ENCODE results near the gene ZNF189.

ZNF189 gene

DNA sequence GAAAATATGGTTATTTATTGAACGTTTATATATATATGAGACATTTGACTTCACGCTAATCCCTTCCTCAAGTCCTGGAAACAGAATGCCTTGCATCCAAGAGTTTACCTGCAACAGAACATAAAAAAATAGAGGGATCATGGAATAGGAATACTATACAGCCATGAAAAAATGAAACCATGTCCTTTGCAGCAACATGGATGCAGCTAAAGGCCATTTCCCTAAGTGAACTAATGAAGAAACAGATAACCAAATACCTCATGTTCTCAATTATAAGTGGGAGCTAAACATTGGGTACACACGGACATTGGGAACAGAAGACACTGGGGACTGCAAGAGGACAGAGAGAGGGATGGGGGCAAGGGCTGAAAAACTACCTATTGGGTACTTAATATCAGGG, 26.8 kb upstream of the ZNF189 start:
- Histone ChIP-seq H3K9me3 (no peaks in the 10 kb centered on the region), H3K27ac (no peak overlapping the region), H3K36me3 (no peaks in the 10 kb centered on the region), H3K4me1 (no peaks in the 10 kb centered on the region), H3K27me3 (no peaks in the 10 kb centered on the region), H3K4me3 (no peak overlapping the region)
- TF ChIP-seq, protein P1, sequence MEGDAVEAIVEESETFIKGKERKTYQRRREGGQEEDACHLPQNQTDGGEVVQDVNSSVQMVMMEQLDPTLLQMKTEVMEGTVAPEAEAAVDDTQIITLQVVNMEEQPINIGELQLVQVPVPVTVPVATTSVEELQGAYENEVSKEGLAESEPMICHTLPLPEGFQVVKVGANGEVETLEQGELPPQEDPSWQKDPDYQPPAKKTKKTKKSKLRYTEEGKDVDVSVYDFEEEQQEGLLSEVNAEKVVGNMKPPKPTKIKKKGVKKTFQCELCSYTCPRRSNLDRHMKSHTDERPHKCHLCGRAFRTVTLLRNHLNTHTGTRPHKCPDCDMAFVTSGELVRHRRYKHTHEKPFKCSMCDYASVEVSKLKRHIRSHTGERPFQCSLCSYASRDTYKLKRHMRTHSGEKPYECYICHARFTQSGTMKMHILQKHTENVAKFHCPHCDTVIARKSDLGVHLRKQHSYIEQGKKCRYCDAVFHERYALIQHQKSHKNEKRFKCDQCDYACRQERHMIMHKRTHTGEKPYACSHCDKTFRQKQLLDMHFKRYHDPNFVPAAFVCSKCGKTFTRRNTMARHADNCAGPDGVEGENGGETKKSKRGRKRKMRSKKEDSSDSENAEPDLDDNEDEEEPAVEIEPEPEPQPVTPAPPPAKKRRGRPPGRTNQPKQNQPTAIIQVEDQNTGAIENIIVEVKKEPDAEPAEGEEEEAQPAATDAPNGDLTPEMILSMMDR (IDR thresholded peaks at IDR 0.05) = no peak
- DNase-seq = no peak
- intact Hi-C loops (cut with DNase I; ENCODE audit: low total_unique reads) = no loop called here

DNA sequence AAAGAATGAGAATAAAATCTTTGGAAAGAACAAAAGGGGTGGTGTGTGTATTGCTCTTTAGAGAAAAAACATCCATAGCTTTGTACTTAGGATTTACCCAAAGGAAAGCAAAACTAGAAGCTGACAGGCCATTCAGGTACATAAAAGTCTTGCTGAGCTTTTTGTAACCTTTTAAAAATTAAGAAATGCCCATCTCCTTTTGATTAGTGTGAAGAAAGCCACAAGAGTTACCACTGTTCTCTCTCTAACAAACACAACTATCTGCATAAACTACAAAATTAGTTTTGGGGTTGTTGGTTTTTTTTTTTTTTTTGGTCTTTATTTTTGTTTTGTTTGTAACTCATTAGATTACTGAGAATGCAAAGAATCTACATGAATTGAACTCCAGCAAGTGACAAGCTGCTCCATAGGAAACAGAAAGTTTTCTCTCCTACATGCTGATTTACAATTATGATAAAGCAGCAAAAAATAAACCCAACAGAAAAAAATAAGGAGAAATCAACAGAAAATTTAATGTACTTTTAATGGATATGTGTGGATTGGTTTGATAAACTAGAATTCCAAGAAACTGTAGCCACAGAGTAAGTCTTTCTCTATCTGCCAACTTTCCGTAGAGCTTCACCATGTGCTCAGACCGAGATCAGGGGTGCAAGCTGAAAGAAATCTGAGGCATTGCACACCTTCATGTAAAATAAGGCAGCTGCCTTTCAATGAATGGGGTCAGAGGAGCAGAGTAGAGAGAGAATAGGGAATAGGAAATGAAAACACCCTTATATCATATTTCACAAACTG, 26.1 kb upstream of the ZNF189 start:
- Histone ChIP-seq H3K4me3 (no peak overlapping the region), H3K4me1 (no peaks in the 10 kb centered on the region), H3K9me3 (no peaks in the 10 kb centered on the region), H3K27me3 (no peaks in the 10 kb centered on the region), H3K36me3 (no peaks in the 10 kb centered on the region), H3K27ac (no peak overlapping the region)
- no peak for DNase-seq
- TF ChIP-seq, protein P1 (IDR thresholded peaks at IDR 0.05) = no peak
- intact Hi-C loops (cut with DNase I; ENCODE audit: low total_unique reads) = no loop called here

DNA sequence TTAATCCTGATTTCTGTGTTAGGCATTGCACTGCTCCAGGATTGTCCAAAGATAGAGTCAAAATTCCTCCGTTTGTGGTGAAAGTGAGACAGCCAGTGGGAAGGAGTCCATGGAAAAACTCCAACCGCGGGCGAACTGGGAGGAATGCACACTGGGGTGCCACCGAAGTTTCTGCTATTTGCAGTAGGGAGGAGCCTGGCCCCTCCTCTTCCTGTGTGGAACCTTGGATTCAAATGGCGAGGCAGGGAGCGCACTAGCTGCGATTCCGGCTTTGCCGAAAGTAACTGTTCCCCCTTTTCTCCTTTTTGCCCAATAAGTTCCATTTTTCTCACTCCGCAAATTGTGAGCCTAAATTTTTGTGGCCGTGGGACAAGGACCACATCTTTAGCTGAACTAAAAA, 23.1 kb upstream of the ZNF189 start:
- Histone ChIP-seq H3K36me3 (no peaks in the 10 kb centered on the region), H3K27me3 (no peaks in the 10 kb centered on the region), H3K9me3 (no peaks in the 10 kb centered on the region), H3K4me3 (peak overlapping the region; percentile 25 to 43), H3K27ac (peak overlapping the region; percentile 28 to 41), H3K4me1 (no peaks in the 10 kb centered on the region)
- TF ChIP-seq, protein P1 (IDR thresholded peaks at IDR 0.05) = no peak
- intact Hi-C loops (cut with DNase I; ENCODE audit: low total_unique reads) = no loop called here
- DNase-seq = no peak

DNA sequence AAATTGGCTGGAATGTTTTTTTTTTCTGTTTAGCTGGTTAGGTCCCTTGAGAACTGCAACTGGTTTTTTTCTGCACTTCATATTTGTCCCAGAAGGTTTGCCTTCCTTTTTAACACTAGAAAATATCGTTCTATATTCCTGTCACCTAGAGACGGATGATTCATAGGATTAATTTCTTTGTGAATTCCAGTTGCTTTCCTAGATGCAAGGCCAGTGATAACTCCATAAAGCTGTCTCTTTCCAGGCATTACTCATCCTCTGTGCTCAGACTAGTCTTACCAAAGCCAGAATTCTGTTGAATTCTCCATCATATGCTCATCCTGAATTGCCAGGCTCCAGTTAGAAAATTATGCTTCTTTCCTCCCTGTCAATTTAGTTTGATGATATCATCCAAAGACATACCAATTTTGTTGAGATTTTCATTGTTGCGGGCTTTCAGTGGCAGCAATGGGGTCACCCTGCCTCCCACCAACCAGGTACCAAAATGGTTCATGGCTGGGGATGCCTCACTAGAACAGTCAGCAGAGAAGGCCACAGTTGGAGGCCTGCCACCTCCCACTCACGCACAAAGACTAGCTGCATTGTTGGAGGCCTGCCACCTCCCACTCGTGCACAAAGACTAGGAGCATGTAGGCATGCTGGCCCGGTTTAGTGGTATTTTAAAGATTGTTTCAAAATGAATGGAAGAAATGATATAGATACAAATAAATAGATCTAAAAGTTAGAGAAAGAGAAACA, 22.4 kb upstream of the ZNF189 start:
- peak overlapping the region; percentile 25 to 43 for H3K4me3 ChIP-seq
- H3K27ac ChIP-seq = peak overlapping the region; percentile 28 to 41
- H3K4me1 ChIP-seq = no peaks in the 10 kb centered on the region
- DNase-seq = no peak
- H3K9me3 ChIP-seq = no peaks in the 10 kb centered on the region
- TF ChIP-seq, protein P1 (IDR thresholded peaks at IDR 0.05) = no peak
- H3K36me3 ChIP-seq = no peaks in the 10 kb centered on the region
- no peaks in the 10 kb centered on the region for H3K27me3 ChIP-seq
- intact Hi-C loops (cut with DNase I; ENCODE audit: low total_unique reads) = no loop called here

DNA sequence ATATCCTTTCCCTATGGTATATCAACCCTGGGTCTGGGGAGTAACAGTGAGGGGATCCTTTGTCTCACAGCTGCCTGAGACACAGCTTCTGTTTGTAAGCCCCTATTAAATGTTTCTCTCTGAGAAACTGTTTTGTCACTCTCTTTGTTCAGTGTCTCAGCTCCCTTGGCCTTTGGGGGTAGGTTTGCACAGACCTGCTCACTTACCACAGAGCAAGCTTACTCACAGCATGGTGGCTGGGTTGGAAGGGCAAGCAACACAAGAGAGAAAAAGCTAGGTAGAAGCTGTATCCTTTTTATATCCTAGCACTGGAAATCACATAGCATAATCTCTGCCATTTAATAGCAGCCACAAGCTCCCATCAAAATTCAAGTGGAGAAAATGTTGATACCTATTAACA, 18.4 kb upstream of the ZNF189 start:
- peaks cover 0 to 7% (median 6%) of the 10 kb centered on the region in 3 donors for H3K9me3 ChIP-seq
- no peaks in the 10 kb centered on the region for H3K27me3 ChIP-seq
- intact Hi-C loops (cut with DNase I; ENCODE audit: low total_unique reads) = no loop called here
- H3K4me1 ChIP-seq = no peaks in the 10 kb centered on the region
- TF ChIP-seq, protein P1 (IDR thresholded peaks at IDR 0.05) = no peak
- DNase-seq = no peak
- H3K4me3 ChIP-seq = no peak overlapping the region
- no peak overlapping the region for H3K27ac ChIP-seq
- no peaks in the 10 kb centered on the region for H3K36me3 ChIP-seq

Measured in tibial artery (tissue), 4 donors.